Adrenal gland (tissue), 5 donors: ENCODE results near the gene PCDH9.

Source experiments
- POLR2A ChIP-seq, 2 donors: fragments of 450-650 bp; IDR thresholded peaks; one replicate each; pipeline ENCODE4 v1.6.1; 2017; ENCODE audit warnings: antibody characterized with exemption in 2 of 2, mild to moderate bottlenecking in 2 of 2, moderate library complexity in 1 of 2
- TF ChIP-seq, protein P1 (sequence below), 6 experiments: fragments of 450-650 bp in 4 of 6; fragments of 200-600 bp in 2 of 6; sonication (generic) in 1 of 6; IDR thresholded peaks; 1 replicate in 5 of 6; 2 replicates in 1 of 6; pipeline versions ENCODE4 v1.5.1 to v1.8.0; 2016 to 2021; ENCODE audit warnings: antibody characterized with exemption in 6 of 6, mild to moderate bottlenecking in 2 of 6, moderate library complexity in 1 of 6
- donor health status: DM: no; HTN: no; CAD: no.

DNA sequence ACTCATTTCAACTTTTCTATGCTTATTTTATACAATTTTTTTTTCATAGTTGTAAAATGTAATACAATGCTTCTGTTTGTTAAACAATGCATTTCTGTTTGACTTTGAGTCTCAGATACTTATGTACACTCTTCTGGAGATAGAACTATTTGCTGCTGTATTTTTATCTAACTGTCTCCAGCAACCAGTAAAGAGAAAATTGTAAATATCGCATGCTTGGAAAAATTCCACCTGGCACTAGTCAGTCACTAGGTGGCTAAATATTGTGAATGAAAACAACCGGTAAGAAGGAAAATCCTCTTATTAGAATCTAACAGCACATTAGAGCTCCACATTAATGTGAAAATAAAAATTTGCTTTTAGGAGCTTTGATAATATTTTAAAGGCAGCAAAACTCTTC lies 876.5 kb downstream of the PCDH9 start:
- TF ChIP-seq, protein P1, sequence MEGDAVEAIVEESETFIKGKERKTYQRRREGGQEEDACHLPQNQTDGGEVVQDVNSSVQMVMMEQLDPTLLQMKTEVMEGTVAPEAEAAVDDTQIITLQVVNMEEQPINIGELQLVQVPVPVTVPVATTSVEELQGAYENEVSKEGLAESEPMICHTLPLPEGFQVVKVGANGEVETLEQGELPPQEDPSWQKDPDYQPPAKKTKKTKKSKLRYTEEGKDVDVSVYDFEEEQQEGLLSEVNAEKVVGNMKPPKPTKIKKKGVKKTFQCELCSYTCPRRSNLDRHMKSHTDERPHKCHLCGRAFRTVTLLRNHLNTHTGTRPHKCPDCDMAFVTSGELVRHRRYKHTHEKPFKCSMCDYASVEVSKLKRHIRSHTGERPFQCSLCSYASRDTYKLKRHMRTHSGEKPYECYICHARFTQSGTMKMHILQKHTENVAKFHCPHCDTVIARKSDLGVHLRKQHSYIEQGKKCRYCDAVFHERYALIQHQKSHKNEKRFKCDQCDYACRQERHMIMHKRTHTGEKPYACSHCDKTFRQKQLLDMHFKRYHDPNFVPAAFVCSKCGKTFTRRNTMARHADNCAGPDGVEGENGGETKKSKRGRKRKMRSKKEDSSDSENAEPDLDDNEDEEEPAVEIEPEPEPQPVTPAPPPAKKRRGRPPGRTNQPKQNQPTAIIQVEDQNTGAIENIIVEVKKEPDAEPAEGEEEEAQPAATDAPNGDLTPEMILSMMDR (IDR thresholded peaks at IDR 0.05) = no peak
- no peak for TF ChIP-seq POLR2A (IDR thresholded peaks at IDR 0.05)
